SK-N-SH (cell line): Measurements from ENCODE around the gene TRIM22. TPM values are rescaled to one million over a fixed set of nuclear protein-coding genes. Genes with fewer than 3 reads are reported as not detected.
"Not testable (repeated sequence)": the region's sequence is repeated elsewhere in the genome, so short reads cannot be mapped to it uniquely, and the experiment has no call there.

Experiments used
- CTCF ChIA-PET: fragments of 300-600, 350-600 bp; formaldehyde crosslinking; extraction: SDS; loops from one replicate; lab custom pipeline; 2021; lab: Yijun Ruan, JAX
- POLR2A ChIA-PET: fragments of 350-600 bp; sonication (Branson Sonifier 250); formaldehyde crosslinking; extraction: SDS; loops from one replicate; lab custom pipeline; 2020; ENCODE audit warnings: antibody characterized with exemption, inconsistent platforms; lab: Yijun Ruan, JAX
- DNase-seq: peaks from one replicate; pipeline ENCODE4 v3.0.0; 2012
- H2AFZ ChIP-seq: fragments of 200-600 bp; sonication (generic); 2 replicates; pipeline ENCODE4 v1.8.1; 2016; ENCODE audit warnings: antibody characterized with exemption, mild to moderate bottlenecking, low read depth
- H3F3A ChIP-seq: fragments of 200-600 bp; sonication (generic); replicated peaks from 2 replicates; pipeline ENCODE3; 2016; ENCODE audit warnings: antibody characterized with exemption, mild to moderate bottlenecking; ENCODE audit not compliant: insufficient read depth
- H3K27ac ChIP-seq, 2 experiments: fragments of 200-500 bp in 1 of 2; fragments of 200-600 bp in 1 of 2; sonication (Bioruptor generic) in 1 of 2; sonication (generic), shearing (Covaris generic) in 1 of 2; 2 replicates each; pipeline versions ENCODE4 v1.5.1 to v1.6.1; 2014 to 2016; ENCODE audit warnings: low read depth in 2 of 2, inconsistent platforms in 1 of 2, low read length in 1 of 2, mild to moderate bottlenecking in 1 of 2, mixed read lengths in 1 of 2
- H3K27me3 ChIP-seq: fragments of 200-600 bp; sonication (generic), shearing (Covaris generic); 2 replicates; pipeline ENCODE4 v1.6.1; 2016; ENCODE audit warnings: mixed run types; ENCODE audit not compliant: insufficient read depth
- H3K36me3 ChIP-seq, 2 experiments: fragments of 200-500 bp in 1 of 2; fragments of 200-600 bp in 1 of 2; sonication (Bioruptor generic) in 1 of 2; sonication (generic) in 1 of 2; replicated peaks in 1 of 2; 2 replicates each; pipeline versions ENCODE3 to v1.5.1; 2014 to 2016; ENCODE audit warnings: low read length in 1 of 2, mild to moderate bottlenecking in 1 of 2; ENCODE audit not compliant: insufficient read depth in 2 of 2, control insufficient read depth in 1 of 2
- H3K4me1 ChIP-seq, 2 experiments: fragments of 200-500 bp in 1 of 2; fragments of 200-600 bp in 1 of 2; sonication (Bioruptor generic) in 1 of 2; sonication (generic), shearing (Covaris generic) in 1 of 2; 2 replicates each; pipeline versions ENCODE4 v1.5.1 to v1.6.1; 2014 to 2016; ENCODE audit warnings: low read depth in 1 of 2, low read length in 1 of 2, mixed run types in 1 of 2; ENCODE audit not compliant: insufficient read depth in 2 of 2, control insufficient read depth in 1 of 2
- H3K4me2 ChIP-seq: fragments of 200-600 bp; sonication (generic), shearing (Covaris generic); 2 replicates; pipeline ENCODE4 v1.6.1; 2017; ENCODE audit warnings: mixed run types
- H3K4me3 ChIP-seq, 2 experiments: fragments of 200-500 bp in 1 of 2; fragments of 200-600 bp in 1 of 2; sonication (Bioruptor generic) in 1 of 2; sonication (generic), shearing (Covaris generic) in 1 of 2; 2 replicates each; pipeline versions ENCODE4 v1.5.1 to v1.8.1; 2014 to 2016; ENCODE audit warnings: low read depth in 2 of 2, inconsistent platforms in 1 of 2, low read length in 1 of 2, mild to moderate bottlenecking in 1 of 2, mixed read lengths in 1 of 2, moderate library complexity in 1 of 2
- H3K79me2 ChIP-seq: fragments of 200-600 bp; sonication (generic); 2 replicates; pipeline ENCODE4 v1.8.1; 2017; ENCODE audit warnings: mild to moderate bottlenecking; ENCODE audit not compliant: insufficient read depth
- H3K9ac ChIP-seq: fragments of 200-600 bp; sonication (generic); 2 replicates; pipeline ENCODE4 v1.6.1; 2017; ENCODE audit warnings: mixed run types
- H3K9me2 ChIP-seq: fragments of 200-600 bp; sonication (generic); 2 replicates; pipeline ENCODE4 v1.6.1; 2017; ENCODE audit warnings: mixed run types
- H3K9me3 ChIP-seq: fragments of 200-600 bp; sonication (generic); 2 replicates; pipeline ENCODE4 v1.6.1; 2017; ENCODE audit warnings: mixed run types, mild to moderate bottlenecking, moderate library complexity
- H4K20me1 ChIP-seq: fragments of 200-600 bp; sonication (generic); 2 replicates; pipeline ENCODE4 v1.6.1; 2017; ENCODE audit warnings: mild to moderate bottlenecking, mixed run types; ENCODE audit not compliant: insufficient read depth
- ELF1 ChIP-seq: IDR thresholded peaks from 2 replicates; pipeline ENCODE4 v1.4.0; 2012
- EP300 ChIP-seq, 2 experiments: IDR thresholded peaks; 2 replicates each; pipeline versions ENCODE4 v1.4.0 to v1.6.1; 2012; ENCODE audit warnings: borderline replicate concordance in 1 of 2, low read depth in 1 of 2, low read length in 1 of 2
- FOXJ3 ChIP-seq: sonication (generic); formaldehyde crosslinking; IDR thresholded peaks from 2 replicates; pipeline ENCODE4 v1.5.1; 2020; ENCODE audit warnings: mild to moderate bottlenecking, missing genetic modification reagents
- FOXM1 ChIP-seq: IDR thresholded peaks from 2 replicates; pipeline ENCODE4 v1.4.0; 2012; ENCODE audit warnings: low read depth, mild to moderate bottlenecking
- GABPA ChIP-seq: IDR thresholded peaks from 2 replicates; pipeline ENCODE4 v1.4.0; 2012; ENCODE audit warnings: low read depth, mild to moderate bottlenecking
- GATA2 ChIP-seq: sonication (generic); formaldehyde crosslinking; IDR thresholded peaks from 2 replicates; pipeline ENCODE4 v1.5.0; 2020; ENCODE audit warnings: mild to moderate bottlenecking, missing genetic modification reagents
- MEF2A ChIP-seq: IDR thresholded peaks from 2 replicates; pipeline ENCODE4 v1.4.0; 2012; ENCODE audit warnings: low read depth, borderline replicate concordance
- NFIC ChIP-seq: IDR thresholded peaks from 2 replicates; pipeline ENCODE4 v1.4.0; 2012; ENCODE audit warnings: borderline replicate concordance
- POLR2AphosphoS5 ChIP-seq: IDR thresholded peaks from 2 replicates; pipeline ENCODE4 v1.6.1; 2012; ENCODE audit warnings: low read depth, low read length
- RCOR1 ChIP-seq: fragments of 150-350 bp; IDR thresholded peaks from 2 replicates; pipeline ENCODE4 v1.6.1; 2017; ENCODE audit warnings: antibody characterized with exemption, low read length
- RFX5 ChIP-seq: IDR thresholded peaks from 2 replicates; pipeline ENCODE4 v1.6.1; 2012; ENCODE audit warnings: mild to moderate bottlenecking, improper control_type of control experiment, low read length
- RXRA ChIP-seq: IDR thresholded peaks from 2 replicates; pipeline ENCODE4 v1.4.0; 2012; ENCODE audit warnings: low read depth, mild to moderate bottlenecking, borderline replicate concordance
- SIN3A ChIP-seq: IDR thresholded peaks from 2 replicates; pipeline ENCODE4 v1.6.1; 2012; ENCODE audit warnings: low read depth, mild to moderate bottlenecking, low read length, moderate library complexity, borderline replicate concordance
- SMC3 ChIP-seq: IDR thresholded peaks from 2 replicates; pipeline ENCODE4 v1.6.1; 2012; ENCODE audit warnings: low read depth, low read length, improper control_type of control experiment
- TCF12 ChIP-seq: IDR thresholded peaks from 2 replicates; pipeline ENCODE4 v1.4.0; 2012
- TEAD4 ChIP-seq: IDR thresholded peaks from 2 replicates; pipeline ENCODE4 v1.4.0; 2012; ENCODE audit warnings: mild to moderate bottlenecking, borderline replicate concordance; ENCODE audit not compliant: insufficient read depth
- YY1 ChIP-seq: IDR thresholded peaks from 2 replicates; pipeline ENCODE4 v1.4.0; 2012; ENCODE audit warnings: low read depth, mild to moderate bottlenecking
- WGBS: methylation state at CpG from one replicate; pipeline ENCODE4 v1.1.6; 2017; ENCODE audit warnings: low lambda C conversion rate; 5-methylcytosine and 5-hydroxymethylcytosine counted together
- polyA plus RNA-seq, 3 experiments: library from polyadenylated mRNA; depleted of rRNA; stranded (reverse); fragments of >200 nt; gene quantifications; 2 replicates each; pipeline ENCODE4 v1.2.3, GENCODE V29; 2012
- TF ChIP-seq, protein P1 (sequence below): IDR thresholded peaks from 2 replicates; pipeline ENCODE4 v1.4.0; 2012; ENCODE audit warnings: low read depth, borderline replicate concordance
- TF ChIP-seq, protein P2 (sequence below): IDR thresholded peaks from 2 replicates; pipeline ENCODE4 v1.4.0; 2012; ENCODE audit warnings: low read depth
- TF ChIP-seq, protein P3 (sequence below): fragments of 150-350 bp; IDR thresholded peaks from 2 replicates; pipeline ENCODE4 v1.6.1; 2016; ENCODE audit warnings: mild to moderate bottlenecking, low read depth, low read length

TRIM22 gene
- polyA plus RNA-seq, 1 of the 3 experiments (the other 2 are of a cell fraction), result 47.1 TPM

DNA sequence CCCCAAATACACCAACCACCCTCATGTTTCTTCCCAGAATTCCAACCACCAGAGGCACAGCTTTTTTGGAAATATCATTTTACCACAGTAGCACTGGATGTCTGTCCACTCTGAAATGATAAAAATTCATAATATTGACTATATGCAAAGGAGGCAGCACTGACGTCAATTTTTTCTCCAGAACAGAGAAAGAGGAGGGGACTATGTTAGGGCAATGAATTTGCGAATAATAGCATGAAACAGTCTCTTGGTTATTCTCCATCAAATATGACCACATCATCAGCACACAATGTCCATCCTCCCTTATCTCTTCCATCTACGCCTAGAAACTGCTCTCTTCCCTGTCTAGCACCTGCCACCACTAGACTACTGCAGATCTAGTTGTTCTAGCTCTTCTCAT, 43.5 kb upstream of the TRIM22 start:
- DNase-seq, result no peak
- Histone ChIP-seq H3K4me3 (no peak overlapping the region), H3K9me3 (no peaks in the 10 kb centered on the region), H3K36me3 (no peaks in the 10 kb centered on the region), H3F3A (no peaks in the 10 kb centered on the region), H4K20me1 (no peaks in the 10 kb centered on the region), H3K27me3 (no peaks in the 10 kb centered on the region; the same call in 1 of the 2 replicates), H3K4me2 (no peak overlapping the region), H3K27ac (no peak overlapping the region), H3K9ac (no peak overlapping the region), H2AFZ (no peak overlapping the region), H3K79me2 (no peaks in the 10 kb centered on the region), H3K4me1 (no peaks in the 10 kb centered on the region), H3K9me2 (no peaks in the 10 kb centered on the region)
- POLR2A ChIA-PET, result no interaction called here
- CTCF ChIA-PET, result no interaction called here
- WGBS, result 13% methylated on average over 3 of the region's 3 CpGs
- no peak for TF ChIP-seq RFX5
- TF ChIP-seq FOXM1, result no peak
- TF ChIP-seq POLR2AphosphoS5, result no peak
- no peak for TF ChIP-seq RCOR1
- TF ChIP-seq GATA2 (CRISPR knock-in tag), result no peak
- TF ChIP-seq YY1, result no peak
- no peak for TF ChIP-seq SIN3A
- TF ChIP-seq TEAD4, result no peak
- TF ChIP-seq, protein P1, sequence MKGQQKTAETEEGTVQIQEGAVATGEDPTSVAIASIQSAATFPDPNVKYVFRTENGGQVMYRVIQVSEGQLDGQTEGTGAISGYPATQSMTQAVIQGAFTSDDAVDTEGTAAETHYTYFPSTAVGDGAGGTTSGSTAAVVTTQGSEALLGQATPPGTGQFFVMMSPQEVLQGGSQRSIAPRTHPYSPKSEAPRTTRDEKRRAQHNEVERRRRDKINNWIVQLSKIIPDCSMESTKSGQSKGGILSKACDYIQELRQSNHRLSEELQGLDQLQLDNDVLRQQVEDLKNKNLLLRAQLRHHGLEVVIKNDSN, result no peak
- TF ChIP-seq MEF2A, result no peak
- no peak for TF ChIP-seq EP300 (IDR thresholded peaks at IDR 0.05; ENCODE audit: borderline replicate concordance in 1 of 2, low read depth in 1 of 2, low read length in 1 of 2)
- TF ChIP-seq FOXJ3, result no peak
- TF ChIP-seq, protein P2, sequence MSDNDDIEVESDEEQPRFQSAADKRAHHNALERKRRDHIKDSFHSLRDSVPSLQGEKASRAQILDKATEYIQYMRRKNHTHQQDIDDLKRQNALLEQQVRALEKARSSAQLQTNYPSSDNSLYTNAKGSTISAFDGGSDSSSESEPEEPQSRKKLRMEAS, result no peak
- no peak for TF ChIP-seq SMC3

DNA sequence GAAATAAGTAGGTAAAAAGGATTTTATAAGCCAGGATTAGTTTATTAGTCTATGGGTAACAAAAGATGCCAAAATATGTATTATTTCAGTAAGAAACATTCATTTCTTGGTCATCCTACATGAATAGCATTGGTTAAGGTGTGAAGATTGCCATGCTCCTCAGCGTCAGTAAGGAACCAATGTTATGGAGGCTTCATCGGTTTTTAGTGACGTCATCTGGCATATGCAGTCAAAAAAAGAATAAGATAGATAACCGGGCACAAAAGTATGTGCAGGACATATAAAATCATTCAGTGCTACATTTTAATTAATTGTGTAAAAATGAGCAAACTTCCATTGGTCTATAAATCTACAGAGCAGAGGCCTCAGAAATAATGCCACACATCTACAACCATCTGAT, 34.1 kb upstream of the TRIM22 start:
- no peak overlapping the region for H3K9ac ChIP-seq
- TF ChIP-seq GABPA (no peak), TCF12 (no peak), FOXM1 (no peak), NFIC (no peak), RXRA (no peak), ELF1 (no peak), RFX5 (no peak)
- TF ChIP-seq, protein P3, sequence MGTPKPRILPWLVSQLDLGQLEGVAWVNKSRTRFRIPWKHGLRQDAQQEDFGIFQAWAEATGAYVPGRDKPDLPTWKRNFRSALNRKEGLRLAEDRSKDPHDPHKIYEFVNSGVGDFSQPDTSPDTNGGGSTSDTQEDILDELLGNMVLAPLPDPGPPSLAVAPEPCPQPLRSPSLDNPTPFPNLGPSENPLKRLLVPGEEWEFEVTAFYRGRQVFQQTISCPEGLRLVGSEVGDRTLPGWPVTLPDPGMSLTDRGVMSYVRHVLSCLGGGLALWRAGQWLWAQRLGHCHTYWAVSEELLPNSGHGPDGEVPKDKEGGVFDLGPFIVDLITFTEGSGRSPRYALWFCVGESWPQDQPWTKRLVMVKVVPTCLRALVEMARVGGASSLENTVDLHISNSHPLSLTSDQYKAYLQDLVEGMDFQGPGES, result no peak
- H3K9me3 ChIP-seq, result no peaks in the 10 kb centered on the region
- no peaks in the 10 kb centered on the region for H3K27me3 ChIP-seq
- H2AFZ ChIP-seq, result no peak overlapping the region
- no peak for DNase-seq
- H3F3A ChIP-seq, result no peaks in the 10 kb centered on the region
- no peaks in the 10 kb centered on the region for H3K36me3 ChIP-seq
- H3K4me2 ChIP-seq, result no peak overlapping the region
- CTCF ChIA-PET, result interaction anchor here (0.6 kb wide), 1 partner anchor 70 kb away, joined by 4 read pairs; no protein-coding TSS in a partner anchor
- no peak overlapping the region for H3K4me3 ChIP-seq
- WGBS, result 13% methylated on average over 4 of the region's 4 CpGs
- H3K79me2 ChIP-seq, result no peaks in the 10 kb centered on the region
- no peak overlapping the region for H3K27ac ChIP-seq
- H3K4me1 ChIP-seq, result no peaks in the 10 kb centered on the region
- H4K20me1 ChIP-seq, result no peaks in the 10 kb centered on the region
- no peaks in the 10 kb centered on the region for H3K9me2 ChIP-seq
- POLR2A ChIA-PET, result no interaction called here

DNA sequence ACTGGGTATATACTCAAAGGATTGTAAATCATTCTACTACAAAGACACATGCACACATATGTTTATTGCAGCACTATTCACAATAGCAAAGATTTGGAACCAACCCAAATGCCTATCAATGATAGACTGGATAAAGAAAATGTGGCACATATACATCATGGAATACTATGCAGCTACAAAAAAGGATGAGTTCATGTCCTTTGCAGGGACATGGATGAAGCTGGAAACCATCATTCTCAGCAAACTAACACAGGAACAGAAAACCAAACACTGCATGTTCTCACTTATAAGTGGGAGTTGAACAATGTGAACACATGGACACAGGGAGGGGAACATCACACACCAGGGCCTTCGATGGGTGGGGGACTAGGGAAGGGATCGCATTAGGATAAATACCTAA, 32.6 kb upstream of the TRIM22 start:
- CTCF ChIA-PET, H3K9me2 ChIP-seq, POLR2A ChIA-PET, H3F3A ChIP-seq, H3K4me2 ChIP-seq, H2AFZ ChIP-seq, H3K27ac ChIP-seq, H3K79me2 ChIP-seq, H3K36me3 ChIP-seq, H3K4me3 ChIP-seq, DNase-seq, H4K20me1 ChIP-seq, H3K27me3 ChIP-seq, H3K9me3 ChIP-seq, H3K9ac ChIP-seq, H3K4me1 ChIP-seq: not testable (repeated sequence)
- WGBS, result 0% methylated on average over 2 of the region's 2 CpGs
